Measurements from ENCODE around the gene TAGLN.

TAGLN gene

GRCh38 chr11:117187007-117187406 is 12.2 kb upstream of the TAGLN start:
- no peak for ATAC-seq (ENCODE audit: insufficient read depth, low read depth)
- TF ChIP-seq EZH2 (IDR thresholded peaks at IDR 0.05; ENCODE audit: borderline replicate concordance, low read depth, low read length, severe bottlenecking) (no peak), CTCF (IDR thresholded peaks at IDR 0.05; ENCODE audit: borderline replicate concordance, extremely low read depth, low read length, poor library complexity, severe bottlenecking) (no peak)
- H3K4me2 ChIP-seq (ENCODE audit: insufficient read depth, low read length) = no peak overlapping the region

GRCh38 chr11:117187428-117187798 is 11.8 kb upstream of the TAGLN start:
- no peaks in the 10 kb centered on the region for H3K9me3 ChIP-seq (ENCODE audit: insufficient read depth, low read length, severe bottlenecking)
- ATAC-seq (ENCODE audit: insufficient read depth, low read depth) (no peak), DNase-seq (no peak)
- peaks cover 23% of the 10 kb centered on the region for H3K36me3 ChIP-seq (ENCODE audit: insufficient read depth, low read length)
- H3K4me1 ChIP-seq (ENCODE audit: insufficient read depth, low read length) = no peaks in the 10 kb centered on the region
- no peaks in the 10 kb centered on the region; the same call in 1 of the 2 replicates for H4K20me1 ChIP-seq (ENCODE audit: insufficient read depth, low read length)
- H3K9ac ChIP-seq (ENCODE audit: low read depth, low read length) = no peak overlapping the region
- no peaks in the 10 kb centered on the region for H3K79me2 ChIP-seq (ENCODE audit: insufficient read depth, low read length)
- no peak overlapping the region for H3K4me2 ChIP-seq (ENCODE audit: insufficient read depth, low read length)
- no peak for TF ChIP-seq EZH2 (IDR thresholded peaks at IDR 0.05; ENCODE audit: borderline replicate concordance, low read depth, low read length, severe bottlenecking)
- TF ChIP-seq CTCF (IDR thresholded peaks at IDR 0.05; ENCODE audit: borderline replicate concordance, extremely low read depth, low read length, poor library complexity, severe bottlenecking) = no peak
- no peaks in the 10 kb centered on the region for H3K27me3 ChIP-seq (ENCODE audit: insufficient read depth, low read length, poor library complexity)
- no peak overlapping the region for H3K27ac ChIP-seq (ENCODE audit: low read length)
- no peak overlapping the region for H3K4me3 ChIP-seq (ENCODE audit: low read depth in 1 of 2, low read length in 2 of 2)
- H2AFZ ChIP-seq (ENCODE audit: low read depth, low read length) = no peak overlapping the region

More at GRCh38 chr11:117187007-117187406, 12.2 kb upstream of the TAGLN start:
- Histone ChIP-seq H3K27me3 (ENCODE audit: insufficient read depth, low read length, poor library complexity) (no peaks in the 10 kb centered on the region), H4K20me1 (ENCODE audit: insufficient read depth, low read length) (no peaks in the 10 kb centered on the region; the same call in 1 of the 2 replicates), H3K4me1 (ENCODE audit: insufficient read depth, low read length) (no peaks in the 10 kb centered on the region), H3K9me3 (ENCODE audit: insufficient read depth, low read length, severe bottlenecking) (no peaks in the 10 kb centered on the region), H3K36me3 (ENCODE audit: insufficient read depth, low read length) (peaks cover 26% of the 10 kb centered on the region), H3K4me3 (ENCODE audit: low read depth in 1 of 2, low read length in 2 of 2) (no peak overlapping the region), H3K27ac (ENCODE audit: low read length) (no peak overlapping the region), H2AFZ (ENCODE audit: low read depth, low read length) (no peak overlapping the region), H3K9ac (ENCODE audit: low read depth, low read length) (no peak overlapping the region), H3K79me2 (ENCODE audit: insufficient read depth, low read length) (no peaks in the 10 kb centered on the region)
- no peak for DNase-seq

GRCh38 chr11:117187799-117188481 is 11.2 kb upstream of the TAGLN start:
- H2AFZ ChIP-seq (ENCODE audit: low read depth, low read length) = no peak overlapping the region
- H3K79me2 ChIP-seq (ENCODE audit: insufficient read depth, low read length) = no peaks in the 10 kb centered on the region
- H3K4me2 ChIP-seq (ENCODE audit: insufficient read depth, low read length) = no peak overlapping the region
- no peaks in the 10 kb centered on the region for H3K9me3 ChIP-seq (ENCODE audit: insufficient read depth, low read length, severe bottlenecking)
- no peak for DNase-seq
- no peak overlapping the region for H3K9ac ChIP-seq (ENCODE audit: low read depth, low read length)
- no peak overlapping the region for H3K27ac ChIP-seq (ENCODE audit: low read length)
- H4K20me1 ChIP-seq (ENCODE audit: insufficient read depth, low read length) = no peaks in the 10 kb centered on the region; the same call in 1 of the 2 replicates
- no peak for ATAC-seq (ENCODE audit: insufficient read depth, low read depth)
- no peaks in the 10 kb centered on the region for H3K4me1 ChIP-seq (ENCODE audit: insufficient read depth, low read length)
- H3K4me3 ChIP-seq (ENCODE audit: low read depth in 1 of 2, low read length in 2 of 2) = no peak overlapping the region
- H3K27me3 ChIP-seq (ENCODE audit: insufficient read depth, low read length, poor library complexity) = no peaks in the 10 kb centered on the region
- TF ChIP-seq CTCF (IDR thresholded peaks at IDR 0.05; ENCODE audit: borderline replicate concordance, extremely low read depth, low read length, poor library complexity, severe bottlenecking) (no peak), EZH2 (IDR thresholded peaks at IDR 0.05; ENCODE audit: borderline replicate concordance, low read depth, low read length, severe bottlenecking) (no peak)
- peaks cover 19% of the 10 kb centered on the region; the same call in 1 of the 2 replicates for H3K36me3 ChIP-seq (ENCODE audit: insufficient read depth, low read length)
